Suprapubic skin (tissue), 4 donors: ENCODE results near the gene TMED10. TPM values are rescaled to one million over a fixed set of nuclear protein-coding genes. Genes with fewer than 3 reads are reported as not detected.

Experiments
- DNase-seq, 2 donors: peaks; one replicate each; pipeline ENCODE4 v3.0.0-alpha.2; 2019; ENCODE audit warnings: low spot score in 2 of 2
- H3K27ac ChIP-seq: fragments of 200-600 bp; sonication (generic); one replicate; pipeline ENCODE4 v1.5.1; 2019
- H3K27me3 ChIP-seq: fragments of 200-600 bp; sonication (generic); one replicate; pipeline ENCODE4 v1.5.1; 2019
- H3K36me3 ChIP-seq: fragments of 200-600 bp; sonication (generic); one replicate; pipeline ENCODE4 v1.5.1; 2019
- H3K4me1 ChIP-seq: fragments of 200-600 bp; sonication (generic); one replicate; pipeline ENCODE4 v1.5.1; 2019
- H3K4me3 ChIP-seq: fragments of 200-600 bp; sonication (generic); one replicate; pipeline ENCODE4 v1.5.1; 2019; ENCODE audit warnings: mild to moderate bottlenecking
- H3K9me3 ChIP-seq: fragments of 200-600 bp; sonication (generic); one replicate; pipeline ENCODE4 v1.5.1; 2019
- EP300 ChIP-seq: sonication (generic); formaldehyde crosslinking; IDR thresholded peaks from one replicate; pipeline ENCODE4 v1.6.1; 2017; ENCODE audit warnings: antibody characterized with exemption
- POLR2A ChIP-seq, 2 donors: fragments of 450-650 bp; IDR thresholded peaks; one replicate each; pipeline ENCODE4 v1.6.1; 2017; ENCODE audit warnings: antibody characterized with exemption in 2 of 2, mild to moderate bottlenecking in 2 of 2, moderate library complexity in 2 of 2
- POLR2AphosphoS5 ChIP-seq, 3 donors: sonication (generic); formaldehyde crosslinking; IDR thresholded peaks; one replicate each; pipeline ENCODE4 v1.6.1; 2017; ENCODE audit warnings: antibody characterized with exemption in 3 of 3
- WGBS: methylation state at CpG from one replicate; pipeline ENCODE4 v1.1.5; 2018; 5-methylcytosine and 5-hydroxymethylcytosine counted together
- total RNA-seq, 4 donors: library from RNA; depleted of rRNA; stranded (reverse); fragments of >200 nt; gene quantifications; one replicate each; pipeline ENCODE4 v1.1.0, GENCODE V29; 2016
- TF ChIP-seq, protein P1 (sequence below), 2 donors: fragments of 200-600 bp in 1 of 2; fragments of 450-650 bp in 1 of 2; sonication (generic) in 1 of 2; IDR thresholded peaks; one replicate each; pipeline ENCODE4 v1.5.1; 2016 to 2019; ENCODE audit warnings: antibody characterized with exemption in 2 of 2, mild to moderate bottlenecking in 1 of 2, moderate library complexity in 1 of 2

The TMED10 gene
- total RNA-seq, 4 donors from 2014 or later = 123 to 235 (median 198) TPM

DNA sequence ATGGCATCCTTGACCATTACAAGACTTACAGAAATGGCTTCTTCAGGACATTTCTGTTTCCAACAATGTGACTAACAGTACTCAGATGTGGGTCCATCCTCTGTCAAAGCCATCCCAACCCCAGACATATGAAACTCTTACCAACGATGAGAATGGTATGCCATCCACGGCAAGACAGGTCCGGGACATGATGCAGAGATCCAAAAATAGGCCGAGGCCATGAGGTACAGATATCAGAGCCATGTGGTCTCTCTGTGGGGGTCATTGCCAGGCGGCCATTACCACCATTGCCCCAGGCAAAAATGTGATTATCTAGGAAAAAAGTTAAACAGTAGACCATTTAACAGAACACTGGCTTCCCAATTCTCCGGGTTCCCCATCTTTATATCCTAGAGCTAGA is 79.5 kb downstream of the TMED10 start:
- Histone ChIP-seq H3K9me3 (no peaks in the 10 kb centered on the region), H3K27ac (no peak overlapping the region), H3K36me3 (peaks cover 93% of the 10 kb centered on the region), H3K4me3 (no peak overlapping the region), H3K27me3 (no peaks in the 10 kb centered on the region), H3K4me1 (no peaks in the 10 kb centered on the region)
- WGBS = 91% methylated on average over 6 of the region's 6 CpGs
- TF ChIP-seq EP300 (no peak), POLR2AphosphoS5 (IDR thresholded peaks at IDR 0.05) (no peak), POLR2A (IDR thresholded peaks at IDR 0.05) (no peak)
- TF ChIP-seq, protein P1, sequence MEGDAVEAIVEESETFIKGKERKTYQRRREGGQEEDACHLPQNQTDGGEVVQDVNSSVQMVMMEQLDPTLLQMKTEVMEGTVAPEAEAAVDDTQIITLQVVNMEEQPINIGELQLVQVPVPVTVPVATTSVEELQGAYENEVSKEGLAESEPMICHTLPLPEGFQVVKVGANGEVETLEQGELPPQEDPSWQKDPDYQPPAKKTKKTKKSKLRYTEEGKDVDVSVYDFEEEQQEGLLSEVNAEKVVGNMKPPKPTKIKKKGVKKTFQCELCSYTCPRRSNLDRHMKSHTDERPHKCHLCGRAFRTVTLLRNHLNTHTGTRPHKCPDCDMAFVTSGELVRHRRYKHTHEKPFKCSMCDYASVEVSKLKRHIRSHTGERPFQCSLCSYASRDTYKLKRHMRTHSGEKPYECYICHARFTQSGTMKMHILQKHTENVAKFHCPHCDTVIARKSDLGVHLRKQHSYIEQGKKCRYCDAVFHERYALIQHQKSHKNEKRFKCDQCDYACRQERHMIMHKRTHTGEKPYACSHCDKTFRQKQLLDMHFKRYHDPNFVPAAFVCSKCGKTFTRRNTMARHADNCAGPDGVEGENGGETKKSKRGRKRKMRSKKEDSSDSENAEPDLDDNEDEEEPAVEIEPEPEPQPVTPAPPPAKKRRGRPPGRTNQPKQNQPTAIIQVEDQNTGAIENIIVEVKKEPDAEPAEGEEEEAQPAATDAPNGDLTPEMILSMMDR (IDR thresholded peaks at IDR 0.05) = no peak
- no peak for DNase-seq

DNA sequence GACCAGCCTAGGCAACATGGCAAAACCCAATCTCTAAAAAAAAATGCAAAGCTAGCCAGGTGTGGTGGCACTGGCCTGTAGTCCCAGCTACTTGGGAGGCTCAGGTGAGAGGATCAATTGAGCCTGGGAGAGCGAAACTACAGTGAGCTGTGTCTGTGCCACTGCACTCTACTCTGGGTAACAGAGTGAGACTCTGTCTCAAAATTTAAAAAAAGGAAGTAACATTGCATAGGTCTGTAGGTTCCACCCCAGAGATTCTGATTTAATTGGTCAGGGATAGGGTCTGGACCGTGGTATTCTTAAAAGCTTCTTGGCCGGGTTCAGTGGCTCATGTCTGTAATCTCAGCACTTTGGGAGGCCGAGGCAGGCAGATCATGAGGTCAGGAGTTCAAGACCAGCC is 80.7 kb downstream of the TMED10 start:
- 89% methylated on average over 4 of the region's 4 CpGs for WGBS
- H3K27me3 ChIP-seq = no peaks in the 10 kb centered on the region
- H3K36me3 ChIP-seq = peaks cover 95% of the 10 kb centered on the region
- TF ChIP-seq POLR2AphosphoS5 (IDR thresholded peaks at IDR 0.05) = no peak
- TF ChIP-seq EP300 = no peak
- no peak overlapping the region for H3K27ac ChIP-seq
- H3K9me3 ChIP-seq = no peaks in the 10 kb centered on the region
- no peak overlapping the region for H3K4me3 ChIP-seq
- no peak for DNase-seq
- H3K4me1 ChIP-seq = no peaks in the 10 kb centered on the region

DNA sequence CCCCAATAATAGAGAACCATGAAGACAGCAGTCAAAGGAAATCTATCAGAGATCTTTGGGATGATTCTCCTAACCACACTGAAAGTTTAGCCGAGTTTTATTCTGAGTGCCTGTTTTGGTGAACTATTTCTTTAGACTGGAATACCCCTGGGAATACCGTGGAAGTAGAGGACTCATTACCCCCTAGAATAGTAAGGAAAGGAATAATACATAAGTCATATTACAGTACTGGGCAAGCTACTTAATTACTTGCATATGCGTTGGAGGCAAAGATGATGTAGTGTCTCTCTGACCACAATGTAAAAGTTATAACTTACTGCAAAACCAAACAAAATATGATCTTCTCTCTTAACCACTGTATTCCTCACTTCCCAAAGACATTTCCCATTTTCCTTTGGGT is 81.5 kb downstream of the TMED10 start:
- no peak for TF ChIP-seq EP300
- TF ChIP-seq, protein P1 (IDR thresholded peaks at IDR 0.05) = no peak
- TF ChIP-seq POLR2AphosphoS5 (IDR thresholded peaks at IDR 0.05) = no peak
- TF ChIP-seq POLR2A (IDR thresholded peaks at IDR 0.05) = no peak
- no peak for DNase-seq
- 79% methylated on average over 3 of the region's 3 CpGs for WGBS
- H3K9me3 ChIP-seq = no peaks in the 10 kb centered on the region
- no peaks in the 10 kb centered on the region for H3K27me3 ChIP-seq
- no peak overlapping the region for H3K4me3 ChIP-seq
- peaks cover 93% of the 10 kb centered on the region for H3K36me3 ChIP-seq
- H3K27ac ChIP-seq = no peak overlapping the region
- no peaks in the 10 kb centered on the region for H3K4me1 ChIP-seq

DNA sequence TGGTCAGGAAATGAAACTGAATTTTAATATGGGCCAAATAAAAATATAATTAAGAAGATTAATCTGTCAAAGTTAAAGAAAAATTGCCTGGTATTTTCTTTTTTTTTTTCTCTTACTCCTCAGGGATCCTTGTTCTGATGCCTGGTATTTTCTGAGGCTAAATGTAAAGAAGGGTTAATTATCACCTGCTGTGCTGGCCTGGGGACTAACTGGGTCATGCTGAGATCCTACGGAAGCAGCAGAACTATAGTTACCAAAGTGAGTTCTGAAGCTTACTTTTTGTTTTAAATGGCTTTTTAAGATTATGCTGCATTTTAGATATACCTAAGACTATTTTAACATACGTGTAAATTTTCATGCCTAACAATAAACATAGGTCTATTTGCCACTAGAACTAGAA is 83.7 kb downstream of the TMED10 start:
- Histone ChIP-seq H3K4me3 (no peak overlapping the region), H3K36me3 (peaks cover 89% of the 10 kb centered on the region), H3K27ac (no peak overlapping the region), H3K9me3 (no peaks in the 10 kb centered on the region), H3K27me3 (no peaks in the 10 kb centered on the region), H3K4me1 (no peaks in the 10 kb centered on the region)
- WGBS = 86% methylated on average over 2 of the region's 2 CpGs
- no peak for DNase-seq
- no peak for TF ChIP-seq EP300
- TF ChIP-seq POLR2A (IDR thresholded peaks at IDR 0.05) = no peak
- TF ChIP-seq POLR2AphosphoS5 (IDR thresholded peaks at IDR 0.05) = no peak
- TF ChIP-seq, protein P1 (IDR thresholded peaks at IDR 0.05) = no peak

DNA sequence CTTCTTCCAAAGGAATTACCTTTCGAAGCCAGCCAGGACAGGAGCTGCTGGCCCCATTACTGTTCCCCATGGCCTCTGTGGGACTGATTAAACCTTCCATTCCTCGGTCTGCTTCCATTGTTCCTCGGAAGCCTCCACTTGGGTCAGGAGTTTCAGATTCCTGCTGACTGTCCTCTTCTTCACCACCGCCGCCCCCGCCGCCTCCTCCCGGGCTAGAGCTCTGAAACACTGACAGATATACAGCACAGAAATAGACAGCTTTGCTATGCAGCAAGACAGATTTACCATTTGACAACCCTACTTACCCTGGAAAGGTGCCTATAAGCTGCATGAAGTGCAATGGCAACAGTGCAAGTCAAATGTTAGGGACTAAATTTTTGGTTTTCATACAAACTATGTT is 85.2 kb downstream of the TMED10 start:
- Histone ChIP-seq H3K9me3 (no peaks in the 10 kb centered on the region), H3K27ac (no peak overlapping the region), H3K36me3 (peaks cover 89% of the 10 kb centered on the region), H3K27me3 (no peaks in the 10 kb centered on the region), H3K4me3 (no peak overlapping the region), H3K4me1 (no peaks in the 10 kb centered on the region)
- 87% methylated on average over 8 of the region's 8 CpGs for WGBS
- no peak for DNase-seq
- TF ChIP-seq, protein P1 (IDR thresholded peaks at IDR 0.05) = no peak
- no peak for TF ChIP-seq POLR2AphosphoS5 (IDR thresholded peaks at IDR 0.05)

DNA sequence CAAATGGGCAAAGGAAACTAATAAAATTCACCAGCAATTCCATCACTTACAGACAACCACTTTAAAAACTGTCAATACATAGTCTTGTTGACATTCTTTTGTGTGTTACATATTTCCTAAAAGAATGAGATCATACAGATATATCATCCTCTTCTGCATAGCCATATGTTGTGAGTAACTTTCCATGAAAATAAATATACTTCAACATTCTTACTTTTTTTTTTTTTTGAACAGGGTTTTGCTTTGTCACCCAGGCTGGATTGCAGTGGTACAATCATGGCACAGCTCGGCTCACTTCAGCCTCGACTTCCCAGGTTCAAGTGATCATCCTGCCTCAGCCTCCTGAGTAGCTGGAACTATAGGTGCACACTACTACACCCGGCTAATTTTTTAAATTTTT is 86.1 kb downstream of the TMED10 start:
- Histone ChIP-seq H3K36me3 (peaks cover 90% of the 10 kb centered on the region), H3K4me1 (no peaks in the 10 kb centered on the region), H3K27ac (no peak overlapping the region), H3K27me3 (no peaks in the 10 kb centered on the region), H3K4me3 (no peak overlapping the region), H3K9me3 (no peaks in the 10 kb centered on the region)
- TF ChIP-seq, protein P1 (IDR thresholded peaks at IDR 0.05) = no peak
- TF ChIP-seq POLR2A (IDR thresholded peaks at IDR 0.05) (no peak), EP300 (no peak), POLR2AphosphoS5 (IDR thresholded peaks at IDR 0.05) (no peak)
- no peak for DNase-seq
- 89% methylated on average over 3 of the region's 3 CpGs for WGBS
